ENCODE results near the gene SH3RF3.

DNA sequence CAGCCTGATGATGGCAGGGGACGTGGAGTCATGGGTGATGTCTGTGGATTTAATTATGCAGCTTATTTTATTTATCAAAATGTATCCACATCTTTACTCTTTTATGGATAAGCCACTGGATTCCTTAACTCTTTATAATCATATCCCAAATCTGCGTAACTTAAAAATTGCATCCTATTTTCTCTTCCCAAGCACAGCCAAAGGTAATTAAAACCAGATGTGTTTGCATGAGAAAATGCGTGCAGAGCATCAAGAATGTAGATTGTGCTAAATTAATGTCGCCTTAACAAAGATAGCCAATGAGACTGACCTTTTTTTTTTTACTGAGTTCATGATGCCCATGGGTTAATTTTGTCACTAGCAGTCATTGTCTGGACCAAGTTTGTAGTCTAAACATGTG lies 10.0 kb downstream of the SH3RF3 start:
- no peak for TF ChIP-seq GATA3 (IDR thresholded peaks at IDR 0.05; ENCODE audit: low read depth, low read length)
- no peak for TF ChIP-seq GATA2 (IDR thresholded peaks at IDR 0.05; ENCODE audit: low read depth, low read length)
